ENCODE results near the gene MNX1. TPM values are rescaled to one million over a fixed set of nuclear protein-coding genes. Genes with fewer than 3 reads are reported as not detected.
A peak's percentile ranks its signal among the peaks of the same experiment; 100 is the strongest.

Gene MNX1
- total and polyA plus RNA-seq, 9 of the 15 experiments (the other 6 are each of a cell fraction or from before 2014, with no cell fraction given) = 0.15 to 8.0 (median 1.4) TPM

DNA sequence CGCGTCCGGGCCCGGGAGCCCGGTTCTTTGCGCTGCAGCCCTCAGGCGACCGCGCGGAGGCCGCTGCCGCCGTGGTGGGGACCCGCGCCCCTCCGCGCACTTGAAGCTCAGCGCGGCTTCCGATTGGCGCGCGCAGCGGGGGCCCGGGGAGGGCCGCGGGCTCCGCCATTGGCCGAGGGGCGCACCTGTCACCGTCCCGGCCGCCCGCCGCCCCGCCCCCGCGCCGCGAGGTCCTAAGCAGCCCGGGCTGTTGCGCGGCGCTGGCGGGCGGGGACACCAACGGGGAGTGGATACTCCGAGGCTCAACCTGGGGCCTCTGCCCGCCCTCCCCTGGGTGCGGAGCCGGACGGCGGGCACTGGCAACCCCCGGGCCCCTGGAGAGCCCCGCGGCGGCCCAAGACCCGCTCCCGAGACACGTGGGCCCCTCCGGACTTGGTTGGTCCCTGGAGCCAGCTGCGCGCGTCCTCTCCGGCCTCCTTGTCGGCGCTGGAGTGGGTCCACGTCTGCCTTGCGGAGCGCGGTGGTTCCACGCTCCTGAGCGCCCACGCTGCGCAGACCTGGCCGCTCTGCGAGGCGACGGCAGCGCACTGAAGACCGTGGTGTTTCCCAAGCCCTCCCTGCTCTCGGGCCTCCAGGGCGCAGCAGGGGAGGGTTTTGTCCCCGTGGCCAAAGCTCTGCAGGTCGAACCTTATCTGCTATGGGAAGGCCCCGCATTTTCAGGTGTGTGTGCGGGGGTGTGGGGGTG lies at the start of gene MNX1 (continued):
- TF ChIP-seq WHSC1 (IDR thresholded peaks at IDR 0.05; ENCODE audit: low read length) = no peak
- no peak for TF ChIP-seq ZNF121 (CRISPR knock-in tag; conservative IDR thresholded peaks at IDR 0.05)
- TF ChIP-seq, protein P1, sequence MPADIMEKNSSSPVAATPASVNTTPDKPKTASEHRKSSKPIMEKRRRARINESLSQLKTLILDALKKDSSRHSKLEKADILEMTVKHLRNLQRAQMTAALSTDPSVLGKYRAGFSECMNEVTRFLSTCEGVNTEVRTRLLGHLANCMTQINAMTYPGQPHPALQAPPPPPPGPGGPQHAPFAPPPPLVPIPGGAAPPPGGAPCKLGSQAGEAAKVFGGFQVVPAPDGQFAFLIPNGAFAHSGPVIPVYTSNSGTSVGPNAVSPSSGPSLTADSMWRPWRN (IDR thresholded peaks at IDR 0.05; ENCODE audit: low read depth) = no peak; the same call in 1 of the 2 replicates
- peak; percentile 61 to 98 for TF ChIP-seq MAZ (CRISPR knock-in tag; conservative IDR thresholded peaks at IDR 0.05 in 1 of 2, IDR thresholded peaks at IDR 0.05 in 1 of 2)
- TF ChIP-seq ZNF766 (CRISPR knock-in tag; conservative IDR thresholded peaks at IDR 0.05) = no peak
- TF ChIP-seq, protein P2, sequence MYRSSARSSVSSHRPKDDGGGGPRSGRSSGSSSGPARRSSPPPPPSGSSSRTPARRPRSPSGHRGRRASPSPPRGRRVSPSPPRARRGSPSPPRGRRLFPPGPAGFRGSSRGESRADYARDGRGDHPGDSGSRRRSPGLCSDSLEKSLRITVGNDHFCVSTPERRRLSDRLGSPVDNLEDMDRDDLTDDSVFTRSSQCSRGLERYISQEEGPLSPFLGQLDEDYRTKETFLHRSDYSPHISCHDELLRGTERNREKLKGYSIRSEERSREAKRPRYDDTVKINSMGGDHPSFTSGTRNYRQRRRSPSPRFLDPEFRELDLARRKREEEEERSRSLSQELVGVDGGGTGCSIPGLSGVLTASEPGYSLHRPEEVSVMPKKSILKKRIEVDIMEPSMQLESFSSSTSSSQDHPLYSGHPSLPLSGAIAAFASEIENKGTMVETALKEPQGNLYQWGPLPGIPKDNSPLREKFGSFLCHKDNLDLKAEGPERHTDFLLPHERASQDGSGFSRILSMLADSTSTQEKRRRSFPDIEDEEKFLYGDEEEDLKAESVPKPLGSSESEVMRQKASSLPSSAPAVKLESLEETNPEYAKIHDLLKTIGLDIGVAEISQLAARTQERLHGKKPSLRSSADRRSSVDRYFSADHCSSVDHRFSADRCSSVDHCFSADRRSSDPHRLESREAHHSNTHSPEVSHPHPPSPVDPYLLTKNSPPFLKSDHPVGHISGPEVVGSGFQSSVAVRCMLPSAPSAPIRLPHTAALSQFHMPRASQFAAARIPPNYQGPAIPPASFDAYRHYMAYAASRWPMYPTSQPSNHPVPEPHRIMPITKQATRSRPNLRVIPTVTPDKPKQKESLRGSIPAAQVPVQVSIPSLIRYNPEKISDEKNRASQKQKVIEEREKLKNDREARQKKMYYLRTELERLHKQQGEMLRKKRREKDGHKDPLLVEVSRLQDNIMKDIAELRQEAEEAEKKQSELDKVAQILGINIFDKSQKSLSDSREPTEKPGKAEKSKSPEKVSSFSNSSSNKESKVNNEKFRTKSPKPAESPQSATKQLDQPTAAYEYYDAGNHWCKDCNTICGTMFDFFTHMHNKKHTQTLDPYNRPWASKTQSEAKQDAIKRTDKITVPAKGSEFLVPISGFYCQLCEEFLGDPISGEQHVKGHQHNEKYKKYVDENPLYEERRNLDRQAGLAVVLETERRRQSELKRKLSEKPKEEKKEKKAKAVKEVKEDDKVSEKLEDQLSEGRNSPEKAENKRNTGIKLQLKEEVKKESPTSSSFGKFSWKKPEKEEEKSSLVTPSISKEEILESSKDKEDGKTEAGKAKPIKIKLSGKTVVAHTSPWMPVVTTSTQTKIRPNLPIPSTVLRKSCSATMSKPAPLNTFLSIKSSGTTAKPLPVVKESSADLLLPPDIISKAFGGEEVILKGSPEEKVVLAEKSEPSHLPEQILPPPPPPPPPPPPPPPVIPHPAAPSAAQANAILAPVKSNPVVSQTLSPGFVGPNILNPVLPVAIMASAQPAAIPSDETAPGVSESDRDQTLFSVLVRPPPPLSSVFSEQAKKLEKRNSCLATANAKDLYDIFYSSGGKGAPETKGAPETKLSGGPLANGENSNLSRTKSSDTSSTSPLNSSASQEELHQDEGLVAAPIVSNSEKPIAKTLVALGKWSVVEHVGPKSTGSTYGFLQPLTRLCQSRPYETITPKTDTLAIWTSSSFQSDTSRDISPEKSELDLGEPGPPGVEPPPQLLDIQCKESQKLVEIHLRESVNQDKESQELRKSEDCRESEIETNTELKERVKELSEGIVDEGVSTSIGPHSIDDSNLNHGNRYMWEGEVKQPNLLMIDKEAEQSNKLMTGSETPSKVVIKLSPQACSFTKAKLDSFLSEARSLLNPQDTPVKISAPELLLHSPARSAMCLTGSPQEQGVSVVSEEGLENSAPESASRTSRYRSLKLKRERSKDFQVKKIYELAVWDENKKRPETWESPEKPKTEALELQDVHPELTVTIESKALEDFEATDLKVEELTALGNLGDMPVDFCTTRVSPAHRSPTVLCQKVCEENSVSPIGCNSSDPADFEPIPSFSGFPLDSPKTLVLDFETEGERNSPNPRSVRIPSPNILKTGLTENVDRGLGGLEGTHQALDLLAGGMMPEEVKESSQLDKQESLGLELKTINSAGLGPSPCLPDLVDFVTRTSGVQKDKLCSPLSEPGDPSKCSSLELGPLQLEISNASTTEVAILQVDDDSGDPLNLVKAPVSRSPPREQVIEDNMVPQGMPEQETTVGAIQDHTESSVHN (IDR thresholded peaks at IDR 0.05; ENCODE audit: borderline replicate concordance in 1 of 2, low read depth in 1 of 2) = no peak
- TF ChIP-seq ZC3H11A (IDR thresholded peaks at IDR 0.05; ENCODE audit: low read depth, low read length) = no peak
- TF ChIP-seq ZNF76 (CRISPR knock-in tag; IDR thresholded peaks at IDR 0.05; ENCODE audit: borderline replicate concordance) = no peak
- TF ChIP-seq, protein P3, sequence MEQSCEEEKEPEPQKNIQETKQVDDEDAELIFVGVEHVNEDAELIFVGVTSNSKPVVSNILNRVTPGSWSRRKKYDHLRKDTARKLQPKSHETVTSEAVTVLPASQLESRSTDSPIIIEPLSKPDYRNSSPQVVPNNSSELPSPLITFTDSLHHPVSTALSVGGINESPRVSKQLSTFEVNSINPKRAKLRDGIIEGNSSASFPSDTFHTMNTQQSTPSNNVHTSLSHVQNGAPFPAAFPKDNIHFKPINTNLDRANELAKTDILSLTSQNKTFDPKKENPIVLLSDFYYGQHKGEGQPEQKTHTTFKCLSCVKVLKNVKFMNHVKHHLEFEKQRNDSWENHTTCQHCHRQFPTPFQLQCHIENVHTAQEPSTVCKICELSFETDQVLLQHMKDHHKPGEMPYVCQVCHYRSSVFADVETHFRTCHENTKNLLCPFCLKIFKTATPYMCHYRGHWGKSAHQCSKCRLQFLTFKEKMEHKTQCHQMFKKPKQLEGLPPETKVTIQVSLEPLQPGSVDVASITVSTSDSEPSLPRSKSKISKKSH (CRISPR knock-in tag; IDR thresholded peaks at IDR 0.05) = no peak
- TF ChIP-seq SMC3 (conservative IDR thresholded peaks at IDR 0.05; ENCODE audit: insufficient read depth, low read depth, low read length) = no peak
- no peak for TF ChIP-seq FOXA3 (CRISPR knock-in tag; conservative IDR thresholded peaks at IDR 0.05 in 1 of 2, IDR thresholded peaks at IDR 0.05 in 1 of 2)
- TF ChIP-seq CHD1 (IDR thresholded peaks at IDR 0.05; ENCODE audit: low read length) = no peak
